NCI-H146 (cell line): ENCODE results near the gene SPAG4.

Experiments
- DNase-seq: peaks from one replicate; lab custom pipeline; 2025; lab: John Stamatoyannopoulos, UW

Gene SPAG4

GRCh38 chr20:35621560-35621946, 5.9 kb downstream of the SPAG4 start:
- no peak for DNase-seq

- no peak for DNase-seq
These were observed 10.2 kb downstream of the SPAG4 start for GRCh38 chr20:35625584-35626385.

- no peak for DNase-seq
These were observed 10.9 kb downstream of the SPAG4 start for GRCh38 chr20:35626386-35627001.

- no peak for DNase-seq
These were observed 11.5 kb downstream of the SPAG4 start for GRCh38 chr20:35627121-35627520.

- no peak for DNase-seq
These were observed 14.0 kb downstream of the SPAG4 start for GRCh38 chr20:35629427-35630145.

GRCh38 chr20:35630636-35631035, 15.0 kb downstream of the SPAG4 start:
- no peak for DNase-seq

GRCh38 chr20:35632539-35633115, 17.0 kb downstream of the SPAG4 start:
- DNase-seq, result no peak

- no peak for DNase-seq
These were observed 20.0 kb downstream of the SPAG4 start for GRCh38 chr20:35635652-35636051.

GRCh38 chr20:35636095-35636494, 20.5 kb downstream of the SPAG4 start:
- DNase-seq, result no peak

- DNase-seq, result no peak
These were observed 21.6 kb downstream of the SPAG4 start for GRCh38 chr20:35637276-35637675.

- no peak for DNase-seq
These were observed 23.1 kb downstream of the SPAG4 start for GRCh38 chr20:35638751-35639150.

GRCh38 chr20:35640724-35641123, 25.1 kb downstream of the SPAG4 start:
- no peak for DNase-seq

GRCh38 chr20:35641743-35642142, 26.1 kb downstream of the SPAG4 start:
- no peak for DNase-seq

- DNase-seq, result no peak
These were observed 27.4 kb downstream of the SPAG4 start for GRCh38 chr20:35643045-35643444.

GRCh38 chr20:35644806-35645205, 29.2 kb downstream of the SPAG4 start:
- DNase-seq, result no peak

- DNase-seq, result no peak
These were observed 33.2 kb downstream of the SPAG4 start for GRCh38 chr20:35648836-35649235.

- DNase-seq, result no peak
These were observed 35.0 kb downstream of the SPAG4 start for GRCh38 chr20:35650632-35651031.

- DNase-seq, result no peak
These were observed 36.3 kb downstream of the SPAG4 start for GRCh38 chr20:35651958-35652357.

- DNase-seq, result no peak
These were observed 37.2 kb downstream of the SPAG4 start for GRCh38 chr20:35652641-35653429.

- DNase-seq, result no peak
These were observed 37.8 kb downstream of the SPAG4 start for GRCh38 chr20:35653430-35653734.

GRCh38 chr20:35653893-35654292, 38.3 kb downstream of the SPAG4 start:
- no peak for DNase-seq

- no peak for DNase-seq
These were observed 38.8 kb downstream of the SPAG4 start for GRCh38 chr20:35654415-35654814.
